ENCODE results near the gene TTC39C. TPM values are rescaled to one million over a fixed set of nuclear protein-coding genes. Genes with fewer than 3 reads are reported as not detected.

The TTC39C gene
- total and polyA plus RNA-seq, 2 donors (not counting 1 experiment from before 2014, with no cell fraction given): 15.8 to 32.0 TPM

GRCh38 chr18:24049142-24049541, 34.6 kb downstream of the TTC39C start:
- H4K20me1 ChIP-seq (ENCODE audit: control insufficient read depth, extremely low read depth, insufficient read depth, low read length): no peaks in the 10 kb centered on the region
- H3K4me3 ChIP-seq (replicated peaks in 1 of 4; ENCODE audit: control extremely low read depth in 1 of 4, insufficient read depth in 1 of 4, low read depth in 3 of 4, low read length in 4 of 4): no peak overlapping the region
- H3K27me3 ChIP-seq (ENCODE audit: control insufficient read depth, insufficient read depth, low read length): no peaks in the 10 kb centered on the region
- peaks cover 10% of the 10 kb centered on the region for H3K4me1 ChIP-seq (ENCODE audit: control insufficient read depth, extremely low read depth, insufficient read depth, low read length)
- no peak for DNase-seq (ENCODE audit: low read depth in 2 of 2)
- no peak overlapping the region for H2AFZ ChIP-seq (ENCODE audit: low read length)
- no peaks in the 10 kb centered on the region for H3K36me3 ChIP-seq (ENCODE audit: control insufficient read depth, insufficient read depth, low read length)
- H3K27ac ChIP-seq (ENCODE audit: insufficient read depth, low read length): no peak overlapping the region
- no peak overlapping the region for H3K9ac ChIP-seq (ENCODE audit: insufficient read depth, low read length)
- no peaks in the 10 kb centered on the region for H3K9me3 ChIP-seq (ENCODE audit: control insufficient read depth, insufficient read depth, low read depth, low read length)
- no peaks in the 10 kb centered on the region for H3K79me2 ChIP-seq (ENCODE audit: control insufficient read depth, insufficient read depth, low read length)
- TF ChIP-seq EZH2 (IDR thresholded peaks at IDR 0.05; ENCODE audit: low read length, missing control alignments) (no peak), CTCF (conservative IDR thresholded peaks at IDR 0.05 in 1 of 2, IDR thresholded peaks at IDR 0.05 in 1 of 2; ENCODE audit: low read depth in 1 of 2, low read length in 2 of 2) (no peak)
- no peak overlapping the region for H3K4me2 ChIP-seq (ENCODE audit: extremely low read depth, insufficient read depth, low read length)

- H3K4me1 ChIP-seq (ENCODE audit: control insufficient read depth, extremely low read depth, insufficient read depth, low read length): peaks cover 10% of the 10 kb centered on the region
- DNase-seq (ENCODE audit: low read depth in 2 of 2): peak; percentile 64 to 68
- no peaks in the 10 kb centered on the region for H3K36me3 ChIP-seq (ENCODE audit: control insufficient read depth, insufficient read depth, low read length)
- H4K20me1 ChIP-seq (ENCODE audit: control insufficient read depth, extremely low read depth, insufficient read depth, low read length): no peaks in the 10 kb centered on the region
- H3K79me2 ChIP-seq (ENCODE audit: control insufficient read depth, insufficient read depth, low read length): no peaks in the 10 kb centered on the region
- no peak overlapping the region for H3K27ac ChIP-seq (ENCODE audit: insufficient read depth, low read length)
- H3K9me3 ChIP-seq (ENCODE audit: control insufficient read depth, insufficient read depth, low read depth, low read length): no peaks in the 10 kb centered on the region
- no peak overlapping the region for H3K9ac ChIP-seq (ENCODE audit: insufficient read depth, low read length)
- H3K27me3 ChIP-seq (ENCODE audit: control insufficient read depth, insufficient read depth, low read length): no peaks in the 10 kb centered on the region
- no peak overlapping the region for H2AFZ ChIP-seq (ENCODE audit: low read length)
- H3K4me3 ChIP-seq (replicated peaks in 1 of 4; ENCODE audit: control extremely low read depth in 1 of 4, insufficient read depth in 1 of 4, low read depth in 3 of 4, low read length in 4 of 4): no peak overlapping the region
- TF ChIP-seq CTCF (conservative IDR thresholded peaks at IDR 0.05 in 1 of 2, IDR thresholded peaks at IDR 0.05 in 1 of 2; ENCODE audit: low read depth in 1 of 2, low read length in 2 of 2) (no peak), EZH2 (IDR thresholded peaks at IDR 0.05; ENCODE audit: low read length, missing control alignments) (no peak)
- peak overlapping the region; percentile 37 for H3K4me2 ChIP-seq (ENCODE audit: extremely low read depth, insufficient read depth, low read length)
Measured at GRCh38 chr18:24051031-24051947, 36.7 kb downstream of the TTC39C start.

GRCh38 chr18:24052053-24052452, 37.5 kb downstream of the TTC39C start:
- Histone ChIP-seq H3K4me1 (ENCODE audit: control insufficient read depth, extremely low read depth, insufficient read depth, low read length) (peaks cover 10% of the 10 kb centered on the region), H3K36me3 (ENCODE audit: control insufficient read depth, insufficient read depth, low read length) (no peaks in the 10 kb centered on the region), H4K20me1 (ENCODE audit: control insufficient read depth, extremely low read depth, insufficient read depth, low read length) (no peaks in the 10 kb centered on the region), H3K4me2 (ENCODE audit: extremely low read depth, insufficient read depth, low read length) (no peak overlapping the region), H3K79me2 (ENCODE audit: control insufficient read depth, insufficient read depth, low read length) (no peaks in the 10 kb centered on the region), H3K9me3 (ENCODE audit: control insufficient read depth, insufficient read depth, low read depth, low read length) (no peaks in the 10 kb centered on the region), H3K27me3 (ENCODE audit: control insufficient read depth, insufficient read depth, low read length) (no peaks in the 10 kb centered on the region), H3K27ac (ENCODE audit: insufficient read depth, low read length) (no peak overlapping the region), H2AFZ (ENCODE audit: low read length) (no peak overlapping the region), H3K4me3 (replicated peaks in 1 of 4; ENCODE audit: control extremely low read depth in 1 of 4, insufficient read depth in 1 of 4, low read depth in 3 of 4, low read length in 4 of 4) (no peak overlapping the region), H3K9ac (ENCODE audit: insufficient read depth, low read length) (no peak overlapping the region)
- TF ChIP-seq CTCF (conservative IDR thresholded peaks at IDR 0.05 in 1 of 2, IDR thresholded peaks at IDR 0.05 in 1 of 2; ENCODE audit: low read depth in 1 of 2, low read length in 2 of 2) (no peak), EZH2 (IDR thresholded peaks at IDR 0.05; ENCODE audit: low read length, missing control alignments) (no peak)
- DNase-seq (ENCODE audit: low read depth in 2 of 2): peak in 1 of 2 donors; percentile 67
